C4-2B (cell line): ENCODE data around the gene LRRC25.

Experiments used
- H3K27ac ChIP-seq: fragments of 450-650 bp; 2 replicates; pipeline ENCODE4 v1.5.1; 2017
- CTCF ChIP-seq: fragments of 450-650 bp; conservative IDR thresholded peaks from 2 replicates; pipeline ENCODE4 v1.5.1; 2017; ENCODE audit warnings: mild to moderate bottlenecking
- ZFX ChIP-seq: fragments of 450-650 bp; IDR thresholded peaks from 2 replicates; pipeline ENCODE4 v1.6.1; 2017

Gene LRRC25

DNA sequence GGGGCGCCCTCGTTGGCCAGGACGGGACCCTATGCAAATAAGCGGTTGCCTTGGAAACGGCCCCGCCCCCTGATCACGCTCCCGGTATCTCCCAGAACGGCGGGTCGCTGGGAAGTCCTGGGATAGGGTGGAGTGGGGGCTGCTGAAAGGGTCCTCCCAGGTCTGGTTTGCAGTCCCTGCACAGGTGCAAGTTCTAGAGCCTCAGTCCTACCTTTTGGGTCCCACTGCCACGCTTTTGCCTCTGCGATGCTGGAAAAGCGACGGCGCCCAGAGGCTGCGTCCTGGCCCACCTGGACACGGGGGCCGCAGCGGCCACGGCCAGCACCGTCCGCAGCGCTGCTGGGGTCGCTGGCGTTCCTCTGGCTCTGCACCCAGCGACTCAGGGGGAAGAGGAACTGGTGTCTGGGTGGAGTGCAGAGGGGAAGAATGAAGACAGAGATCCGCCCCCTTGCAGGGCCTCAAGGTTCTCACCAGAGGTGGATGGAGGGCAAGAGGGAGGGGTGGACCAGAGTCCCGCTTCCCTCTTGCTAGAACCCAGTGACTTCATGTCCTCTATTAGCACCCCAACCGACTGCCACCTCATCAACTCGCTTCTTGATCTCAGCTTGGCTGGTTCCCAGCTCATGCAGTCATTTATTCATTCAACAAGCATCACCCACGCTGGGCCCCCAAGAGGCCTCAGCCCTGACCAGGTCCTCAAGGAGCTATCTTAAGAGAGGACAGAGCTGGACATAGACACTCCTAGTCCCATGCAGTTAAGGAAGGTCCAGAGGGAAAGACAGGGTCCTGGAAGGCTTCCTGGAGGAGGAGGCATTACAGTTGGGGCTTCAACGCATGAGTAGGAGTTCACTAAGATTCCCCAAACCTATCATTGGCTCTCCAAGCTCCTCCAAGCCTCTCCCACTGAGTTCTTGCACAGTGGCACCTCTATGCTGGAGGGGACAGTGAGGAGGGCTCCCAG is at the start of gene LRRC25:
TSS of gene LRRC25 (minus strand) at position 381 of the 961 bp plus-strand sequence. CDS start 659 bp downstream, outside the sequence.
- peak within 1 kb of the TSS; percentile 43; the same call in 1 of the 2 replicates for H3K27ac ChIP-seq
- TF ChIP-seq ZFX: no peak
- TF ChIP-seq CTCF: no peak

DNA sequence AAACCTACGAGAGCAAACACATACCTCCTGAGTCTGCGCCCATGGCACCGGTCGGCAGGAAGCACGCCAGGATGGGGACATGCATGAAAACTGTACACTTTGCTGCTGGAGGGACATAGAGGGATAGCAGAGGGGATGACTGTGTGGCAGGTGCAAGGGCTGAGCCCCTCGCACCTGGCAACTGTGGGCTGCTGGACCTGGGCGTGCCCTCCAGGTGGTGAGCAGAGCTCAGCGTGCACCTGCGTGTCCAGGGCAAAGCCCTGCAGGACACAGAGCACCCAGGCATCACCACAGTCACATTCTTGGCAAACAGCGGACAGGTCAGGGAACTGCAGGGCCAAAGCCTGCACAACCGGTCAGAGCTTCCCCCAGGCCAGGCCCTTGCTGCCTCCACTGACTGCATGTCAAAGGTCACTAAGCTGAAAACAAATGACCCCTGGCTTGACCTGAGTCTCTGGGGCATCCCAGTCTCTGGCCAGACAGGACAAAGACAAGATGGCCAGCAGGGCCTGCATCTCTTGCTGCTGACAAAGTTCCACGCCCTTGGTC is 49.5 kb upstream of the LRRC25 start:
- peak overlapping the region; percentile 70 for H3K27ac ChIP-seq
- TF ChIP-seq CTCF: no peak; the same call in 1 of the 2 replicates
- TF ChIP-seq ZFX: no peak

DNA sequence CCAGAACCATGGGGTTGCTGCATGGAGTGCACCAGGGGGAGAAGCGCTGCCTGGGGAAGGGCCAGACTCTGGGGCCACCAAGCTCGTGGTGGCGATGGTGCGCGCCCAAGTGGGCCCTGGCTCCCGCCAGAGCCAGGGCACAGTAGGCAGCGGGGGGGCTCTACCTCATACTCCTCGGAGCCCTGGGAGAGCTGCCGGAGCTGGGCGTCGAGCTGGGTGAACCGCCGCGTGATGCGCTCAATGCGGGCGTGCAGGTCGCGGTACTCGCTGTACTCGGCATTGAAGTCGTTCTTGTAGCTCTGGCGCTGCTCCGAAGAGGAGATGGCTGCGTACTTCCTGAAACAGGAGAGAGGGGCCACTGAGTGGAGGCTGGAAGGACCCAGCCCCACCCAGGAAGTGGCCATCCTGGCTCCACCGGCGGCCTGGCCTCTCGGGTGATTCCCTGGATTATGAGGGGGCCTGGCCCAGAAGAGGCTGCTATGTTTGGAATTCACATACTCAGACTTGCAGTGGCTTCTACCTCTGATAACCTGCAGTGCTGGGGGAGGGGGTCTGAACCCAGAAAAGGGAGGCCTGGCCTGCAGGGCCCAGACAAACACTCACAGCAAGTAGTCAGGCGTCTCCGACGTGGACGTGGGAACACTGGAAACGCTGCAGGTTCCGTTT is 48.9 kb upstream of the LRRC25 start:
- TF ChIP-seq CTCF (no peak), ZFX (no peak)
- H3K27ac ChIP-seq: peak overlapping the region; percentile 70

GRCh38 chr19:18445262-18445948 is 48.0 kb upstream of the LRRC25 start:
- peak overlapping the region; percentile 70 for H3K27ac ChIP-seq
- TF ChIP-seq ZFX (no peak), CTCF (no peak)

DNA sequence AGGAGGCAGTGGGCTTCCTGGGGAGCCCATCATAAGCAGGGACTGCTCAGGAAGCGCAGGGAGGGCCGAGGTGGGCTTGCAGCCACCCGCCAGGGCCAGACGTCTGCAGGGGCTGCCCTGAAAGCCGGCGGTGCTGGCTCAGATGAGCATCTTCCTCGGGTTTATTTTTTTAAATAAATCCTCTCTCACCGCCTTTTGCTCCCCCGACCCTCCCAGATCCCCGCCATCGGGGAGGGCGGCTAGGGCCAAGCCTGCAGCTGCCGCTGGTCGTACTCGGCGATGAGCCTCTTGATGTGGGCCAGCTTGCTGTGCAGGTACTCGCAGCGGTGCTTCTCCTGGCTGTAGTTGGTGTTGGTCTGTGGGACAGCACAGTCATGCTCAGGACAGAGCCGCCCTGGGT is 47.1 kb upstream of the LRRC25 start:
- TF ChIP-seq CTCF (no peak), ZFX (no peak)
- no peak overlapping the region for H3K27ac ChIP-seq

DNA sequence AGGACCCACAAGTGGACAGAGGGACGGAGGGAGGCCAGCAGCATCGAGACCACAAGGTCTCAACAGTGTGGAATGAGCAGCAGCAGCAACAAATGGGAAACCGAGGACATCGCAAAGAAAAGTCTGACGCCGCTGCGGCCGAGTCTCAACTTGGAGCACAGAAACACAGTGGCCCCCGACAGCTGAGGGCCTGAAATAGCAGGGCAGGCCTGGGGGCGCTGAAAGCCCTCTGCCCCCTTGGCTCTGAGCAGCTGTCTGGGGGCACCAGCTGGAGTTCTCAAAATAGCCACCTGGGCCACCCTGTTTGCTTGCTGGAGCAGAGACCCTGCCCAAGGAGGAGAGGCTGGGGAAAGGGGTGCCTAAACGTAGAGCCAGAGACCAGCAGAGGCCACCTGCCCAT is 46.4 kb upstream of the LRRC25 start:
- H3K27ac ChIP-seq: no peak overlapping the region
- TF ChIP-seq ZFX (no peak), CTCF (no peak)
